ENCODE results near the gene COL4A2.

GRCh38 chr13:110506859-110507566 lies 199.9 kb downstream of the COL4A2 start:
- TF ChIP-seq CTCF (IDR thresholded peaks at IDR 0.05): no peak
- no peak for TF ChIP-seq POLR2A (IDR thresholded peaks at IDR 0.05)

Data from right lobe of liver (tissue), 4 donors.